NCI-H510A (cell line): ENCODE data around the gene ENO4.

Experiments
- DNase-seq: peaks from one replicate; lab custom pipeline; 2025; lab: John Stamatoyannopoulos, UW

Gene ENO4

GRCh38 chr10:116831790-116832189 lies 17.5 kb upstream of the ENO4 start:
- no peak for DNase-seq

GRCh38 chr10:116833986-116834985 lies 15.0 kb upstream of the ENO4 start:
- DNase-seq = peak; percentile 69

- DNase-seq = no peak
Measured at GRCh38 chr10:116835658-116836057, 13.6 kb upstream of the ENO4 start.

GRCh38 chr10:116836083-116836482 lies 13.2 kb upstream of the ENO4 start:
- peak; percentile 75 for DNase-seq

GRCh38 chr10:116836902-116837523 lies 12.3 kb upstream of the ENO4 start:
- peak; percentile 13 for DNase-seq

GRCh38 chr10:116838143-116838725 lies 11.1 kb upstream of the ENO4 start:
- no peak for DNase-seq

- no peak for DNase-seq
Measured at GRCh38 chr10:116840389-116841075, 8.8 kb upstream of the ENO4 start.

- no peak for DNase-seq
Measured at GRCh38 chr10:116845823-116846222, 3.5 kb upstream of the ENO4 start.

GRCh38 chr10:116848032-116848943 lies 1.0 kb upstream of the ENO4 start:
- no peak for DNase-seq

- no peak for DNase-seq
Measured at GRCh38 chr10:116848944-116849247, 403 bp upstream of the ENO4 start.

GRCh38 chr10:116850058-116850611 lies 836 bp downstream of the ENO4 start:
- DNase-seq = no peak

GRCh38 chr10:116852246-116852645 lies 2.9 kb downstream of the ENO4 start:
- no peak for DNase-seq

GRCh38 chr10:116853287-116853686 lies 4.0 kb downstream of the ENO4 start:
- DNase-seq = no peak

GRCh38 chr10:116853701-116854100 lies 4.4 kb downstream of the ENO4 start:
- no peak for DNase-seq

- no peak for DNase-seq
Measured at GRCh38 chr10:116857156-116857555, 7.9 kb downstream of the ENO4 start.

- no peak for DNase-seq
Measured at GRCh38 chr10:116861796-116862195, 12.5 kb downstream of the ENO4 start.

GRCh38 chr10:116864436-116864835 lies 15.1 kb downstream of the ENO4 start:
- DNase-seq = no peak

- no peak for DNase-seq
Measured at GRCh38 chr10:116866066-116866465, 16.8 kb downstream of the ENO4 start.

GRCh38 chr10:116866987-116867595 lies 17.8 kb downstream of the ENO4 start:
- DNase-seq = no peak

GRCh38 chr10:116868198-116868676 lies 18.9 kb downstream of the ENO4 start:
- no peak for DNase-seq
